LNCAP (cell line): ENCODE measurements around the gene GRID1.

ENCODE experiments used
- CTCF ChIP-seq: fragments of 450-650 bp; IDR thresholded peaks from 2 replicates; pipeline ENCODE4 v1.5.1; 2017; ENCODE audit warnings: mild to moderate bottlenecking

GRID1 gene

DNA sequence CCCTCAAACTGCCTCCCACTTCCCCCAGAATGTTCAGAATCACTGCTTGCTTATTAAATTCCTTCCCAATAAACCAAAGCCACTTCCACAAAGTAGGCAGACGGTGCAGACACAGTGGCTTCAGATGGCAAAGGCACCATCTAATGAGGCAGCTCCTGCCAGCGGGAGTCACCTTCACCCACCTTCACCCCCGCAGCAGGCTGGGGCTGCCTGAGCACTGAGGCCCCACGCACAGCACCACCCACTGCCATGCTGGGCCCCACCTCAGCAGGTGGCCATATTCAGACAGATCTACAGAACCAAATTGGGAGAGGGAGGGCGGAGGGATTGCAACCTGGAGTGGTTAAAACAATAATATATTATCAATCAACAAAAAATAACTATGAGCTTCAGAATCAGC lies 118.5 kb downstream of the GRID1 start:
- no peak for TF ChIP-seq CTCF

DNA sequence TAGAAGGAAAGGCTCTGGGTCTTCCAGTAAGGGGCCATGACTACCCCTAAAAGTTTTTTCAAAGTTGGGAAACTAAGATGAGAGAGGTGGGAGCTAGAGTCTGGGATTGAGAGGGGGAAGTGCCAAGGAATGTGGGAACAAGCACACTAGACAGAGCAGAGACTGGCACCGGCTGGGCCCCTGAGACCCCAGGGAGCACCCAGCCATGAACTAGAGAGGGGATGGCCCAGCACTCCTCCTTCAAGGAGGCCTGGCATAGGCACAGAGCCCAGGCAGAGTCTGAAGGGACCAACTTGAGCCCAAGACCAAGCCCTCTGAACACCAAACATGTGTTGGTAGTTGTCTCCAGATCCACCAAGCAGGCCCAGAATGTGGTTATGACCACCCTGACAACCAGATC lies 119.0 kb downstream of the GRID1 start:
- no peak for TF ChIP-seq CTCF

DNA sequence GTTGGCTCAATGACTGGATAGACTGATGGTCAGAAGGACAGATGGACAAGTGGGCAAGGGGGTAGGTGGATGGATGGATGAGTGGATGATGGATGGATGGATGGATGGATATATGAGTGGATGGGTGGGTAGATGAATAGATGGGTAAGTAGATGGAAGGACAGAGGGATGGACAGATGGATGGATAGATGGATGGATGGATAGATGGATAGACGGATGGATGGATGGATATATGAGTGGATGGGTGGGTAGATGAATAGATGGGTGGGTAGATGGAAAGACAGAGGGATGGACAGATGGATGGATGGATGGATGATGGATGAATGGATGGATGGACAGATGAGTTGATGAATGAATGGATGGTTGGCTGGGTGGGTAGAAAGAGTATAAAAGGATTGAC lies 119.5 kb downstream of the GRID1 start:
- no peak for TF ChIP-seq CTCF

GRCh38 chr10:86246279-86246940 lies 120.2 kb downstream of the GRID1 start:
- TF ChIP-seq CTCF = no peak

DNA sequence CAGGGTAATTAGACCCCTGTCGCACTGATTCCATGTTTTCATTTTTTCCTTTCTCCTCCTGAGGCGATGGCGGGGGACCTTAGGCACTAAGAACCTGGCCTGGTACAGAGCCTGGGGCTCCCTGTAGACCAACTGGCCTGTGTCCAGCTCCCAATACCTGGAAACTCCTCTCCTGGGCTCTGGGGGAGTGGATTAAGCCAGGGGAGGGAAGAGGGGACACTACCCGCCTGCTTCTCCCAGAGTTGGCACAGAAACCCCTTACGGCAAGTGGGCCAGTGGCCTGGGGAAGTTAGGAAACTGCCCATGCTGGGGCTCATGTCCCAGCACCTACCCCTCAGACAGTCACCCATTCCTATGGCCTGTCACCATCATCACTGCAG lies 121.6 kb downstream of the GRID1 start:
- TF ChIP-seq CTCF = no peak

GRCh38 chr10:86244297-86245014 lies 122.1 kb downstream of the GRID1 start:
- TF ChIP-seq CTCF = no peak

GRCh38 chr10:86243651-86244155 lies 122.9 kb downstream of the GRID1 start:
- TF ChIP-seq CTCF = no peak
